ENCODE data around the gene SMYD1.

GRCh38 chr2:88123164-88123974 lies 55.7 kb downstream of the SMYD1 start:
- no peak for TF ChIP-seq EZH2 (IDR thresholded peaks at IDR 0.05; ENCODE audit: low read depth)
- TF ChIP-seq, protein P1, sequence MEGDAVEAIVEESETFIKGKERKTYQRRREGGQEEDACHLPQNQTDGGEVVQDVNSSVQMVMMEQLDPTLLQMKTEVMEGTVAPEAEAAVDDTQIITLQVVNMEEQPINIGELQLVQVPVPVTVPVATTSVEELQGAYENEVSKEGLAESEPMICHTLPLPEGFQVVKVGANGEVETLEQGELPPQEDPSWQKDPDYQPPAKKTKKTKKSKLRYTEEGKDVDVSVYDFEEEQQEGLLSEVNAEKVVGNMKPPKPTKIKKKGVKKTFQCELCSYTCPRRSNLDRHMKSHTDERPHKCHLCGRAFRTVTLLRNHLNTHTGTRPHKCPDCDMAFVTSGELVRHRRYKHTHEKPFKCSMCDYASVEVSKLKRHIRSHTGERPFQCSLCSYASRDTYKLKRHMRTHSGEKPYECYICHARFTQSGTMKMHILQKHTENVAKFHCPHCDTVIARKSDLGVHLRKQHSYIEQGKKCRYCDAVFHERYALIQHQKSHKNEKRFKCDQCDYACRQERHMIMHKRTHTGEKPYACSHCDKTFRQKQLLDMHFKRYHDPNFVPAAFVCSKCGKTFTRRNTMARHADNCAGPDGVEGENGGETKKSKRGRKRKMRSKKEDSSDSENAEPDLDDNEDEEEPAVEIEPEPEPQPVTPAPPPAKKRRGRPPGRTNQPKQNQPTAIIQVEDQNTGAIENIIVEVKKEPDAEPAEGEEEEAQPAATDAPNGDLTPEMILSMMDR (conservative IDR thresholded peaks at IDR 0.05), result no peak
